SIG-M5 treated with dmso at 0.1 percent for 504 hours (cell line): ENCODE measurements around the gene MICAL2.

Experiments
- DNase-seq: peaks from one replicate; lab custom pipeline; 2025; ENCODE audit not compliant: unreplicated experiment; lab: John Stamatoyannopoulos, UW

Gene MICAL2

GRCh38 chr11:12168114-12168513 is 57.7 kb downstream of the MICAL2 start:
- DNase-seq: no peak

- no peak for DNase-seq
Measured at GRCh38 chr11:12169822-12170221, 59.4 kb downstream of the MICAL2 start.

DNA sequence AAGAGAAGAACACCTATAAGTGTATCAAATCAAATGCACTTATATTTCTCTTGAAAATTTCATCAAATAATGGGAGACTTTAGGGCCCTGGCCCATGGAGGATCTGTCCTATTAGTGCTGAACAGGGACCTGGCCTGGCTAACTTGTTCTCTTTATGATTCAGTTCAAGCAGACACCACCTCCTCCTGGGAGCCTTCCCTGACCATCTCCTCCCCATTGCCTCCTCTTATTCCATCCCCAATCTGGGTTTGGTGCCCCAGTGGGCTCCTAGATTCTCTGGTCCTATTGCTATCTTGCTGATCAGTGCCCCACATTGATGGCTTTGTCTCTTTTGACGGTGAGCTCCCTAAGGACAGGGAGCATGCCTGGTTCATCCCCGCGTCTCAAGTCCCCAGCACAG is 60.1 kb downstream of the MICAL2 start:
- DNase-seq: no peak

DNA sequence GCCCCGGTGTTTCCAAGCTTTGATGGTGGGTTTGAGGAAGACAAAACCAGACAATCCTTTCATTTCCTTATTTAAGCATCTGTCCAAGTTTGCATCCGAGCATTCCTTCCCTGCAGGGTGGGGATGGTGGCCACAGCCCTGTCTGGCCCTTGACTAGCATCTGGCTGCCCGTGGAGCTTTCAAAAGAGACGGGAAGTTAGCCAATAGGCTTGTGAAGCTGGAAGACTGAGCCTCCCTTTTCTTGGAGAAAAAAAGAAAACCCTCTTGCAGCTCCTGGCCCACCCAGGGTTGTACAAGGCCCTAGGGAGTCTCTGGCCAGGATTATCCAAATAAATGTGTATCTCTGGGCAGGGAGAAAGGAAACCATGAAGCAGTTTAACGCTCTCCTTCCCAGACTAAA is 60.6 kb downstream of the MICAL2 start:
- peak; percentile 30 for DNase-seq

- no peak for DNase-seq
Measured at GRCh38 chr11:12171921-12172320, 61.5 kb downstream of the MICAL2 start.

DNA sequence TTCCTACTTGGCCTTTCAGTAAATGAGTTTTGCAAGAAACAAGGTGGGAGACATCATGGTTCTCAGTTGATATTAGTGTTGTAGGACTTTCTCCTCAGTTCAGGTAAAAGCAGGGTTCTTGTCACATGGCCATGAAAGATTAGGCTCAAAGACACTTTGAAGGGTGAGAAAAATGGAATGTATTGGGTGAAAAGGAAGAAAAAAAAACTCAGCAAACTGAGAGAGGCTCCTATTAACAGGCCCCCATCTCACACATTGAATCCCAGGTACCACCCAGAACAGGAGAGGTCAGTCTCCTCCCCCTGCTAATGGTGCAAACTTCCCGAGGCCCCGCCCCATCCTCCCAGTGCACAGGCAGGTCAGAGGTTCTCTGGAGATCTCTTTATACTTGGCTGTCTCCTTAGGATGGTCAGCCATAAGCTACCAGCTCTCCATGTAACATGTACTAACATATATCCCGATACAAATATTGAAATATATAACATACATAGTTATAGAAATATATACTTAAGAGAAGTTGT is 62.2 kb downstream of the MICAL2 start:
- no peak for DNase-seq

DNA sequence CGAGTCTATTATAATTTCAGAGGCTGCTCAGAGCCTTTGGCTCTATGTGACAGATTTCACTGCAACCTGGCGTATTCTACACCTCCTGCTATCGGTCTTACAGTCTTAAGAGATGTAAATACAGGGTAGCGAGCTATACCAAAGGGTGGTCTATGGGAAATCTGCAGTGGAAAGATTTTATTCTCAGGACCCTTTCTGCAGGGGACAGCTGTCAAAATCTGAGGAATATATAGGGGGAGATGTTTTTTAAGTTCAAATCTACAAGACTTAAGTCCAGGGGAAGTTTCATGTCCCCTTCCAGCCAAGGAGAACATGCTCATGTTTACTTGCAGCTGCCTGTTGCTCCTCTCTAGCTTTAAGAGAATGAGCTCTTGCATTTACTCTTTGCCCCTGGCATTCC is 62.7 kb downstream of the MICAL2 start:
- no peak for DNase-seq

DNA sequence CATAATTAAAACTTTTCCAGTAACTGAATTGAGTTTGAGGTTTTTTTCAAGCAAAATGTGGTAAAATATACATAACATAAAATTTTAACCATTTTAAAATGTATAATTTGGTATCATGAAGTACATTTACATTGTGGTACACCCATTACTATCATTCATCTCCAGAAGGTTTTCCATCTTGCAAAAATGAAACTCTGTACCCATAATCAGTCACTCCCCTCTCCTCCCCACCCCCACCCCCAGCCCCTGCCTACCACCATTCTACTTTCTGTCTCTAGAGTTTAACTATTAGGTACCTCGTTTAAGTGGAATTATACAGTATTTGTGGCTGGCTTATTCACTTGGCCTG is 63.7 kb downstream of the MICAL2 start:
- DNase-seq: no peak

- peak; percentile 78 for DNase-seq
Measured at GRCh38 chr11:12174477-12175143, 64.2 kb downstream of the MICAL2 start.

DNA sequence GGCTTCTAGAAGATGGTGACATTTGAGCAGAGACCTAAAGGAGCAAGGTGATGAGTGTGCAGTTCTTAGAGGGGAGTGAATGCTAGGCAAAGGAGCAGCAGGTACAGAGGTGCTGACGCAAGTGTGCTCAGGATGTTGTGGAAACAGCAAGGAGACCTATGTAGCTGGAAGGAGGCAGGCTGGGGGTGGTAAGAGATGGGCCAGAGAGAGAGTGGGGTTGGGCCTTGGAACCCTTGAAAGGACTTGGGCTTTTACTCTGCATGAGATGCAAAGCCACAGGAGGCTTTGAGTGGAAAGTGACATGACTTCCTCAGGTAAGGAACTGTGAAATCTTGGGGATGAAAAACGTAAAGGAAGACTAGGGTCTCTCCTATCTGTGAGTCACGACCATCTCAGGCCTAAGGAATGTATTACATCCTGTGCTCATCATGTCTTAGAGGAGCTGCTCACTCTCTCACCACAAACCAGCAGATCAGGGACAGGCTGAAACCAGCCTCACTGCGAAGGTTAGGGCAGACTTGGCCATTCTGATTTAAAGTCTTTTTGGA is 65.4 kb downstream of the MICAL2 start:
- no peak for DNase-seq

DNA sequence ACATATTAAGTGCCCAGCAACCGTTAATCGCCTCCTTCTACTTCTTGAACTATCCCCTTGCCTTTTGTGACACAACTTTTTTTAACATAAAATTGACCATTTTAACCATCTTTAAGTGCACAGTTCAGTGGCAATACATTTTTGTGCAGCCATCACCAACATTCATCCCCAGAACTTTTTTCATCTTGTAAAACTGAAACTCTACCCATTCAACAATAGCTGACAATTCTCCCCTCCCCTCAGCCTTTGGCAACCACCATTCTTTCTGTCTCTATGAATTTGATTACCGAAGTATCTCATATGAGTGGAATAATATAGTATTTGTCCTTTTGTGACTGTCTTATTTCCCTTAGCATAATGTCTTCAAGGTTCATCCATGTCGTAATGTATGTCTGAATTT is 66.0 kb downstream of the MICAL2 start:
- DNase-seq: no peak

- no peak for DNase-seq
Measured at GRCh38 chr11:12177739-12178338, 67.4 kb downstream of the MICAL2 start.

- DNase-seq: no peak
Measured at GRCh38 chr11:12179019-12179418, 68.6 kb downstream of the MICAL2 start.

DNA sequence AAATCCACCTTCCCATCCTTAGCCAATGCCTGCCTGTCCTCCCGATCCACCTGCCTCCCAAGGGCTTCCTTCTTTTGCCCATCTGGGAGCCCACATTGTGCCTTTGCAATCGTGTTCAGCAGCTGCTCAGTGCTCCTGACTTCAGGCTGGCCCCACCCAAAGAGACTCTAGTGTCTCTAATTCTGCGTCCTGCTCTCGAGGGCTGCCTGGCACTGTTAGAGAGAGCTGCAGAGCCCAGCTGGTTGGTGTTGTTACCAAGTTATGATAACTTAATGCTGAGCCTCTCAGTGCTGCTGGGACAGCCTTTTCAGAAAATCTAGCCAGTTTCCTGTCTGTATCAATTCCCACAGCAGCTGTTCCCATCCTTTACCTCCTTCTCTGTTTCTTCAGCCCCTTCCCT is 69.1 kb downstream of the MICAL2 start:
- no peak for DNase-seq

DNA sequence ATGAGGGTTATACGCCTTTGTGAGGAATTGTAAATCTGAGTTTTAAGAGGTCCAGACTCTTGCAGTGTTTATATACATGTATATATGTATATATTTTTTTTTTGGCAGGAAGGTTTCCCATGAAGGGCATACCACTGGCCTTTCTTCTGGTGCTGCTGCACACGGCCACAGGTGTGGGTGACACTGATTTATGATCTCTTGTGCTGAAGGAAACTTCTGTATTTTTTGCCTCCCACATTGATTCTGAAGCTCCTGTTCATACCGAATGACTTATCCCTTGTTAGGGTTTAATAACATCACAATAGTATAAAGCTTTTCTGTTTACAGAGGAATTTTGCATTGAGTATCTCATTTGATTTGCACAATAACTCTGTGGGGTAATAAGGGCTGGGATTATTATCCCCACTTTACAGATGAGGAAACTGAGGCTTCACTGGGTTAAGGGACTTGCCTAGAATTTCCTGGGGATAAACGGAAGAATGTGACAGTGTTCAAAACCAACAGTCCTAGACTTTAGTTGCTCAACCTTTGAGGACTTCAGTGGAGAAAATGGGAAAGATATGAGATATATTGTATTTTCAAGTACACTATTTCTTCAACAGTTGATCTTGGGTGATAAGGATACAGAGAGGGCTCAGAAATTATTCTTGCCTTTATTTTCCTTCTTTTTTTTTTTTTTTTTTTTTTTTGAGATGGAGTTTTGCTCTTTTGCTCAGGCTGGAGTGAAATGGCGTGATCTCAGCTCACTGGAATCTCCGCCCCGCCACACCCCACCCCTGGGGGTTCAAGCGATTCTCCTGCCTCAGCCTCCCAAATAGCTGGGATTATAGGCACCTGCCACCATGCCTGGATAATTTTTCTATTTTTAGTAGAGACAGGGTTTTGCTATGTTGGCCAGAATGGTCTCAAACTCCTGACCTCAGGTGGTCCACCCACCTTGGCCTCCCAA is 70.1 kb downstream of the MICAL2 start:
- no peak for DNase-seq

DNA sequence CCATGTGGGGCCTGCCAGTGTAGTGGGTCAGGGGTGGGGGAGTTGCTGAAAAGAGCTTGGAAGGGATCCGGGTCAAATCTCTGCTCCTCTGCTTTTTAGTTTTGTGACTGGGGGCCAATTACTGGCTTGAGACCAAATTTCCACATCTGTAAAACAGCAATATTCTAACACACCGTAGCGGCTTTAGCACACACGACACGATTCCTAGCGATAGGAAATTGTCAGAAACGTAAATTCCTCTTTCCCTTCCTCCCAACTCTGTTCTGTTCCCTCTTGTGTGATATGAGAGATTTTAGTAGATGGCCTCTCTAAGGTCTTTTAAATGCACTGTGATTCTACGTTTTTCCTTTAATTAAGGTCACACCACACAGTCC is 71.9 kb downstream of the MICAL2 start:
- no peak for DNase-seq

DNA sequence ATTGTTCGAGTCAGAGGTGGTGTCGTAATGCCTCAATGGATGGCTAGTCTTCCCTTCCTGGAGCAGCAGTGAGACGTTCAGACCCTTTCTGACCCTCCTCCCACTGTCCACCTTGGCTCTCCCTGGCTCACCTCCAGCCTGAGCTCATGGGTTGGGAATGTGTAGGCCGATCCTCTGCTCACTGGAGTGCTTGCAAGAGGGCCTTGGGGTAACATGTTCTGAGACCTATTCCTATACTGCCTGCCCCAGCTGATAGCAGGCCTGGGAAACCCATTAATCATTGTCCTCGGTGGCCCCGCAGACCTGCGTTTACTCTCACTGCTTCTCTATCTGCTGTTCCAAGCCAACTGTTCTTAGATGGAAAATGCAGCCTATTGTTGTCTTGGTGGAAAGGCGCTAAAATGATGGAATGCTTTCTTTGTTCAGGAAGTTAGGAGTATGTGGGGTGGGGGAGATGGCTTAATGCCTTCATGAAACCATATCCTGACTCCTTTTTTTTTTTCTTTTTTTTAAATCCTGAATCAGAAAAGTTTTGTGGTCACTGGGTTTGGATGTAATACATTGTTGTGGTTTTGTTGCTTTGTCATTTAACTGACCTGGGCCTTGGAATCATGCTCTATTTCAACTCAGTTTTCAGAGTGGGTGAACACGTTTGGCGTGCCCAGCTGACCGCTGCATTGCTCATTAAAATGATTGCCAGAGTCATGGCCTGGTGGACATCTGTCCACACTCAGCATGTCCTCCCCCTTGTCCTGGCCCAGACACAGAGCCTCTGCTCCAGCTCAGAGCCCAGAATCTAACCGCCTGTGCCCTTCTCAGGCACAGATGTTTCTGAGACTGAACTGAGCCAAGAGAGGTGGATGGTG is 72.5 kb downstream of the MICAL2 start:
- DNase-seq: no peak

GRCh38 chr11:12183827-12184620 is 73.6 kb downstream of the MICAL2 start:
- no peak for DNase-seq

DNA sequence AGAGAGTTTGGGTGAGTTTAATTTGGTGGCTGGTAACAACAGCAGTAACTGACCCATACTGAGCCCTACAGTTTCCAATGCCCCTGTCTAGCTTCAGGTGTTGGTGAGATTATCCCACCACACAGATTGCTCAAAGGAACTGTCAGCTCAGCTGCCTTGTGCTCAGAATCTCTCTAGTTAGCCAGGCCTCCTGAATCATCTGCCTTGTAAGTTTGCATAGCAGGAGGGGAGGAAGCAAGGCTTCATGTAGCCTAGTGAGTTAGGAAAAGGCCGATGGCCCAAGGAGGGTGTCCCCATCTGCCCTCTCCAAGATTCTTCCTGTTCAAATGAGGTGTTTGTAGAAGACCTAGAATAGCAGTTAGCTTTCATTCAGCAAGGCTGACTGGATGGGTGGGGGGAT is 74.3 kb downstream of the MICAL2 start:
- DNase-seq: no peak
